Medulla oblongata (tissue), 1 donor: Measurements from ENCODE around the gene RRM2.
A peak's percentile ranks its signal among the peaks of the same experiment; 100 is the strongest.

Experiments used
- DNase-seq: peaks from one replicate; pipeline ENCODE4 v3.0.0-alpha.2; 2015; ENCODE audit errors: extremely low spot score

RRM2 gene

GRCh38 chr2:10122500-10123280, at the start of gene RRM2:
Gene RRM2, plus strand, starts transcription at chr2:10122739. Its CDS starts 60 bp downstream, at chr2:10122799.
- DNase-seq, result peak; percentile 95

DNA sequence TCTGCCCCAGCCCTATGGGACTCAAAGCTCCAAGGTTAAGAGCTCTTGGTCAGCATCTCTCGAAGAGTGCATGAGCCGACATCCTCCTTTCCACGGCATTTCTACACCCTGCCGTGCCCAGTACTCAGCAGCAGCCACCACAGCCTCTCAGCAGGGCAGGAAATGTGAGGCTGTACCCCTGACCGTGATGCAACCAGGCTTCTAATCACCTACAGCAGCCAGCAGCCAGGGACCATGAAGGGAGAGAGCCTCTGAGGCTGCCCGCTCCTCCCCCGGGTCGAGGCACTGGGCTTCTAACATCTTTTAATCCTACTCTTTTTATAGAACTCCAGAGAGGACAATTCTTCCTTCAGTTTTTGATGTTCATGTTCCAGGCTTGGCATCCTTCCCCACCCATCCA, 48.8 kb upstream of the RRM2 start:
- DNase-seq, result no peak

GRCh38 chr2:10075101-10075500, 47.4 kb upstream of the RRM2 start:
- DNase-seq, result no peak

- no peak for DNase-seq
Observed at GRCh38 chr2:10075571-10076209, 46.8 kb upstream of the RRM2 start.

- DNase-seq, result no peak
Observed at GRCh38 chr2:10076511-10076910, 46.0 kb upstream of the RRM2 start.

- DNase-seq, result no peak
Observed at GRCh38 chr2:10076988-10077527, 45.5 kb upstream of the RRM2 start.

DNA sequence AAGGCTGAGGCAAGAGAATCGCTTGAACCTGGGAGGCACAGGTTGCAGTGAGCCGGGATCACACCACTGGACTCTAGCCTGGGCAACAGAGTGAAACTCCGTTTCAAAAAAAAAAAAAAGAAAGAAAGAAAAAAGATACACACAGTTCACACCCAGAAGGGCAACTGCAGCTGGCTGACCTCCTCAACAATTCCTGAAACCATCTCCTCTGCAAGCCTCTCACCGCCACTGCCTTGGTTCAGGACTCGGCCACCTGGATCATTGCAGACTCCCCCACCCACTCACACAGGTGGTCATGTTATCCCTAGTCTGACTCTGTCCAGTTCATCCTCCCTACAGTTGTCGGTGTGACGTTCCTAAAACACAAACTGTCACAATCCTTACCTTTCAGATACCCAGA, 44.5 kb upstream of the RRM2 start:
- no peak for DNase-seq

GRCh38 chr2:10078704-10079265, 43.8 kb upstream of the RRM2 start:
- peak; percentile 49 for DNase-seq

GRCh38 chr2:10079266-10079869, 43.2 kb upstream of the RRM2 start:
- no peak for DNase-seq

DNA sequence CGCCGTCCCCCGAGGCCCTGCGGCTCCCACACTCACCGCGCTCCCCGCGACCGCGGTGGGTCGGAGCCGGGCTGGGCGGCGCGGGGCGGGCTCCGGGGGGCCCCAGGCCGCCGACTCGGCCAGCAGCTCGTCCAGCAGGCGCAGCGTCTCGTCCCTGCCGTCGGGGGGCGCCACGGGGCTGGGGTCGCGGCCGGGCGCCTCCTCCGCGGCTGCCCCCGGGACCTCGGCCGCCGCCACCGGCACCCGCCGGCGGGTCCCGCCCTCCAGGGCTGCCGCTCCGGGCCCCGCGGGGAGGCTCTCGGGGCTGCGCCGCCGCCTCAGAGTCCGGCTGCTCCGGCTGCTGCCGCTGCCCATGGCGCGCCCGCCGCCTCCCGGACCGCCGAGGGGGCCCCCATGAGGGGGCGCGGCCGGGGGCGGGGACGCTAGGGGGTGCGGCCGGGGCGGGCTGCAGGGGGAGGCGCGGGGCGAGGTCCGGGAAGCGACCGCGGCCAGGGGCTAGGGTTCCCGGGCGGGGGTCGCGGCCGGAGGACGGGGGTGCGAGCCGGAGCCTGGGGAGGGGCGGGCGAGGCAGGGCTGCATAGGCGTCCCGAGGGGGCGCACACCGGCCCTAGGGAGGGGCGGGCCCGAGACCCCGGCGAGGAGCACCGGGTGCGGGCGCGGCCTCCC, 42.5 kb upstream of the RRM2 start, which contains the start of gene CYS1:
Gene CYS1, minus strand, starts transcription at position 542 of the 666 bp plus-strand sequence. Its CDS starts 188 bp downstream, at position 354.
- DNase-seq, result no peak

GRCh38 chr2:10080536-10081304, 41.8 kb upstream of the RRM2 start:
- DNase-seq, result no peak

DNA sequence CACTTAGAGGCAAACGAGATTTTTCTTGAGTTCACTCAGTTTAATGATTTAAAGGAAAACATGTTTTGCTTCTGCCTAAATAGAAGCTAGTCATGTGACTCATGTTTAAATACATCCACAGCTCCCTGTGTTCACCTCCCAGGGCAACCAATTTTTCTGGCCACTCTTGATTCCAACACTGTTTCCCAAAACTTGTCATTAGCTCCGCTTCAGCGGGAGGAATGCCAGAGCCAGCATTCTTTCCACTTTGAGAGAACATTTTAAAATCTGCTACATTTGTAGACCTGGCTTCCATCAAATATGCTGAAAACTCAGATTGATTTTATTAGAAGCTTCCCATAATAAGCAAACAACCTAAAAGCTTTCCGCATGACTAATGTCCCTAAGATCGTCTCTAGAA, 39.5 kb upstream of the RRM2 start:
- DNase-seq, result no peak

DNA sequence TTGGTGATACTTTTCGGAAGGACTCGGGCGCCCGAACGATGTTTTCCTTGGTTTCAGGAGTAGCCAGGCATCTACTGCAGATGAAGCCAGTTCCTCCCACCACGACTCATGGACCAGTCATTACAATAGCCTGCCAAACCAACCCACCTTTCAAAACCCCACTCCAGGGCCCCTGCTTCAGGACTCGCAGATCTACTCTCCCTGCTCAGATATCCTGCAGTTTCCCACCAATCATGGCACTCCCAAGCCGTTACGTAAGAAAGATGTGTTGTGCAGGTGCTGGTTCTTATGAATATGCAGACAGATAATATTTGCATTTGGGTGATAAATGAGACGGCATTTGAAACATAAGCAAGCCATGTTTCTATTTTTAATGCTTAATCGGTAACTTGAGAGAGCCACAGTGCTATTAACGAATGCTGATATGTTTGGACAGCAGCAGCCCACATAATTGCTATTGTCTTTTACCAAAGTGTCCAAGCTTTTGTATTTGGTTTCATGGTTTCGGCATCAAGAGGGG, 38.8 kb upstream of the RRM2 start:
- no peak for DNase-seq

DNA sequence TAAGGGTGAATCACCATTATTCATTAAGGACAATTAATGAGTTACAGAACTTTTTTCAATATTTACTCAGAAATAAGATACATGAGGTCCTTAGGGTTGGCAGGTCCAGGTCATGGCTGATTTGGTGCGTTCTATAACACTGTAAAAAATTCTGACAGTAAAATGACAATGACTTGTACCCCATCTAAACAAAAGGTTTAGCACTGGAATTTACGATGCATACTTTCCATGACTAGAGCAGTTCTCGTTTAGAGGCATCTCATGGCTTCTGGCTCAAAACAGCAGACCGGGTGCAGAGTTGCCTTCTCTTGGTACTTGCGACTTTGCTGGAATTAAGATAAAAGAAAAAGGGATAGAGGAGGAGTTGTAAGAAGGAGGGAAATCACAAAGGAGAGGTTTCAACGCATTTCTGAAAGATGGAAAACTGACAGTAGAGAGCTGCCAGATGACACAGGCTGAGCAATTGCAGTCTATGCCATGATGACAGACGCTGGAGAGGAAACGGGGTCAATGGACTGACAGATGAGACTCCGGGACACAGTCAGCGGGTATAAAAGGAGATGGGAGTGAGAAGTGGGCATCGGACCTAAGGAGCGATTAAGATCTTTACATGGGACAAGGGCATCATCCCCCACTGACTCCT, 38.2 kb upstream of the RRM2 start:
- no peak for DNase-seq

- DNase-seq, result no peak
Observed at GRCh38 chr2:10085043-10085667, 37.4 kb upstream of the RRM2 start.

GRCh38 chr2:10085668-10086059, 36.9 kb upstream of the RRM2 start:
- no peak for DNase-seq

GRCh38 chr2:10086950-10087349, 35.6 kb upstream of the RRM2 start:
- no peak for DNase-seq

DNA sequence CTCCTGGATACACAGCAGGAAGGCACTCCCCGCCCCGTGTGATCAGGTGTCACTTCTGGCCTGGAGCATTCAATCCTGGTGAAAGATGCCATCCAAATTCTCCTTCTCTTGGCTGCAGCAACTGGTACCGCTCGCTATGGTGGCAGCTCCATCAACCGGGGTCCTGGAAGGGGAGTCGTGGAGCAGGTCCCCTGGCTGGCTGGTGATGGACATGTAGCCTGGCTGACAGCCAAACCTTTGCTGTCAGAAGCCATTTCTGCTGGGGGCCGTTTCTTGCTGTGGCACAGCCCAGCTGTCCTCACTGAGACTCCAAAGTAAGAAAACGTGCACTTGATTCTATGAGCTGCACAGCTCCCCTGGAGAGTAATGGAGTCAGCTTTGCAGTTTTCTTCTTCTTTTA, 35.2 kb upstream of the RRM2 start:
- no peak for DNase-seq

GRCh38 chr2:10089565-10090190, 32.9 kb upstream of the RRM2 start:
- DNase-seq, result no peak
